K562 (cell line): ENCODE results near the gene KRAS. TPM values are rescaled to one million over a fixed set of nuclear protein-coding genes. Genes with fewer than 3 reads are reported as not detected.

Experiments used
- ATAC-seq: fragments of 200-7000 bp; cut with Tn5 transposase; 3 replicates; pipeline ENCODE4 v1.9.1; 2020; ENCODE audit warnings: moderate library complexity
- BruUV-seq: library from RNA; stranded (reverse); fragments of 400-500 nt; replicated peaks from 2 replicates; lab custom pipeline; 2021; lab: Mats Ljungman, UMichigan
- CTCF ChIA-PET: fragments of 300-600 bp; formaldehyde crosslinking; extraction: SDS; loops from one replicate; lab custom pipeline; 2021; ENCODE audit warnings: low intra/inter-chr PET ratio; lab: Yijun Ruan, JAX
- POLR2A ChIA-PET: fragments of 300-600, 350-650 bp; sonication (Branson Sonifier 250); formaldehyde crosslinking; extraction: SDS; loops from one replicate; lab custom pipeline; 2021; ENCODE audit warnings: antibody characterized with exemption, inconsistent platforms; lab: Yijun Ruan, JAX
- DNase-seq, 4 experiments: peaks; one replicate each; pipeline versions ENCODE4 v3.0.0 to v3.0.0-alpha.2; 2011 to 2018; ENCODE audit warnings: low spot score in 3 of 4, mixed read lengths in 3 of 4; ENCODE audit errors: extremely low read depth in 1 of 4
- FAIRE-seq: peaks from 2 replicates; lab custom pipeline; 2011; peaks lifted over from hg19 to GRCh38; lab: Jason Lieb, UNC
- H2AFZ ChIP-seq: 2 replicates; pipeline ENCODE4 v1.6.0; 2011; ENCODE audit warnings: low read depth, low read length, control low read depth, inconsistent platforms
- H3K27ac ChIP-seq: fragments of 200-600 bp; 3 replicates; pipeline ENCODE4 v1.8.0; 2011; ENCODE audit warnings: low read depth, mild to moderate bottlenecking, control low read depth, inconsistent platforms, low read length, moderate library complexity, mixed read lengths; ENCODE audit errors: extremely low read depth
- H3K27me3 ChIP-seq, 2 experiments: fragments of 300-600 bp in 1 of 2; 2 replicates in 1 of 2; 3 replicates in 1 of 2; pipeline versions ENCODE4 v1.6.0 to v1.8.0; 2011; ENCODE audit warnings: inconsistent platforms in 2 of 2, low read length in 2 of 2, mild to moderate bottlenecking in 1 of 2, mixed read lengths in 1 of 2, moderate library complexity in 1 of 2; ENCODE audit not compliant: control insufficient read depth in 2 of 2, insufficient read depth in 2 of 2
- H3K36me3 ChIP-seq: fragments of 300-600 bp; 3 replicates; pipeline ENCODE4 v1.8.0; 2011; ENCODE audit warnings: mild to moderate bottlenecking, low read length, inconsistent platforms; ENCODE audit not compliant: control insufficient read depth, insufficient read depth
- H3K4me1 ChIP-seq, 2 experiments: fragments of 200-600 bp in 1 of 2; replicated peaks in 1 of 2; 2 replicates in 1 of 2; 3 replicates in 1 of 2; pipeline versions ENCODE4 v1.5.1 to v1.8.0; 2011; ENCODE audit warnings: inconsistent platforms in 2 of 2, low read length in 2 of 2, mild to moderate bottlenecking in 1 of 2, mixed read lengths in 1 of 2, moderate library complexity in 1 of 2; ENCODE audit not compliant: control insufficient read depth in 2 of 2, insufficient read depth in 2 of 2
- H3K4me2 ChIP-seq: 2 replicates; pipeline ENCODE4 v1.6.1; 2011; ENCODE audit warnings: low read length, control low read depth, inconsistent platforms, mixed read lengths; ENCODE audit not compliant: insufficient read depth
- H3K4me3 ChIP-seq: fragments of 200-600 bp; sonication (generic), shearing (Covaris generic); 2 replicates; pipeline ENCODE4 v1.5.1; 2016; ENCODE audit warnings: control low read depth, inconsistent platforms
- H3K79me2 ChIP-seq: fragments of 200-600 bp; 3 replicates; pipeline ENCODE4 v1.8.0; 2011; ENCODE audit warnings: low read length, inconsistent platforms; ENCODE audit not compliant: control insufficient read depth, insufficient read depth
- H3K9ac ChIP-seq, 2 experiments: 2 replicates each; pipeline versions ENCODE4 v1.6.0 to v1.6.1; 2011; ENCODE audit warnings: low read depth in 2 of 2, low read length in 2 of 2, control low read depth in 1 of 2, inconsistent platforms in 1 of 2, mild to moderate bottlenecking in 1 of 2, mixed read lengths in 1 of 2; ENCODE audit not compliant: insufficient read depth in 1 of 2
- H3K9me1 ChIP-seq: one replicate; pipeline ENCODE4 v1.6.0; 2011; ENCODE audit warnings: inconsistent platforms, mild to moderate bottlenecking, low read length, moderate library complexity; ENCODE audit not compliant: control insufficient read depth, insufficient read depth
- H3K9me3 ChIP-seq: replicated peaks from 2 replicates; pipeline ENCODE4 v1.5.1; 2011; ENCODE audit warnings: low read depth, low read length, inconsistent platforms; ENCODE audit not compliant: control insufficient read depth, insufficient read depth
- H4K20me1 ChIP-seq: replicated peaks from 2 replicates; pipeline ENCODE4 v1.6.1; 2011; ENCODE audit warnings: low read length, inconsistent platforms, mixed read lengths; ENCODE audit not compliant: control insufficient read depth, insufficient read depth
- ATF7 ChIP-seq: fragments of 450-650 bp; IDR thresholded peaks from 2 replicates; pipeline ENCODE4 v1.7.1; 2014; ENCODE audit warnings: mild to moderate bottlenecking, moderate library complexity
- C11orf30 ChIP-seq: fragments of 450-650 bp; IDR thresholded peaks from 2 replicates; pipeline ENCODE4 v1.6.1; 2016; ENCODE audit warnings: low read depth, mild to moderate bottlenecking
- CCNT2 ChIP-seq: IDR thresholded peaks from 2 replicates; pipeline ENCODE4 v1.6.1; 2011; ENCODE audit warnings: borderline replicate concordance, low read depth, mild to moderate bottlenecking, moderate library complexity, mixed read lengths, low read length; ENCODE audit not compliant: insufficient read length; ENCODE audit errors: extremely low read depth
- E2F3 ChIP-seq: fragments of 250-450 bp; sonication (Bioruptor Pico); IDR thresholded peaks from 2 replicates; pipeline ENCODE4 v1.4.0; 2020; ENCODE audit warnings: mild to moderate bottlenecking
- ILK ChIP-seq: fragments of 450-650 bp; IDR thresholded peaks from 2 replicates; pipeline ENCODE4 v1.6.1; 2016; ENCODE audit warnings: missing genetic modification characterization, low read depth, mild to moderate bottlenecking, missing compliant biosample characterization, moderate library complexity, borderline replicate concordance
- MYNN ChIP-seq, 2 experiments: sonication (generic); formaldehyde crosslinking in 1 of 2; IDR thresholded peaks; 2 replicates each; pipeline versions ENCODE4 v1.5.0 to v1.6.1; 2016 to 2020; ENCODE audit warnings: antibody characterized with exemption in 1 of 2, missing genetic modification reagents in 1 of 2
- NRF1 ChIP-seq, 2 experiments: fragments of 450-650 bp; IDR thresholded peaks in 1 of 2; conservative IDR thresholded peaks in 1 of 2; 2 replicates each; pipeline ENCODE4 v1.6.1; 2014; ENCODE audit warnings: mild to moderate bottlenecking in 2 of 2
- ZNF121 ChIP-seq: sonication (generic); formaldehyde crosslinking; conservative IDR thresholded peaks from 2 replicates; pipeline ENCODE4 v1.8.0; 2022; ENCODE audit warnings: missing genetic modification reagents
- ZNF224 ChIP-seq: sonication (generic); formaldehyde crosslinking; IDR thresholded peaks from 2 replicates; pipeline ENCODE4 v1.8.0; 2022; ENCODE audit warnings: mild to moderate bottlenecking, missing genetic modification reagents
- ZNF282 ChIP-seq: sonication (generic); formaldehyde crosslinking; IDR thresholded peaks from 2 replicates; pipeline ENCODE4 v1.8.1; 2023; ENCODE audit warnings: missing genetic modification reagents
- ZNF316 ChIP-seq: fragments of 450-650 bp; IDR thresholded peaks from 2 replicates; pipeline ENCODE4 v1.6.1; 2016
- ZNF354B ChIP-seq: fragments of 250-450 bp; sonication (Bioruptor Pico); IDR thresholded peaks from 2 replicates; pipeline ENCODE4 v1.4.0; 2020
- ZNF589 ChIP-seq: fragments of 200-800 bp; sonication (Bioruptor generic); IDR thresholded peaks from 2 replicates; pipeline ENCODE4 v1.6.1; 2016; ENCODE audit warnings: low read depth, missing genetic modification characterization, missing compliant biosample characterization
- WGBS: fragments of 100-300 bp; shearing (Covaris generic); methylation state at CpG from one replicate; pipeline ENCODE4 v1.1.6; 2016; ENCODE audit warnings: low coverage, mixed read lengths; ENCODE audit not compliant: insufficient coverage; ENCODE audit errors: missing lambda C conversion rate; 5-methylcytosine and 5-hydroxymethylcytosine counted together
- in situ Hi-C: fragments of 300-500 bp; cut with MboI; formaldehyde crosslinking; loops from 4 replicates; pipeline ENCODE4 v1.15.0; 2018; ENCODE audit warnings: inconsistent platforms, mixed read lengths
- intact Hi-C: fragments of 100-400 bp; cut with micrococcal nuclease; formaldehyde crosslinking; loops from 2 replicates; pipeline ENCODE4 v1.14.2; 2022
- polyA plus RNA-seq, 8 experiments: library from polyadenylated mRNA; depleted of rRNA in 4 of 8; stranded (reverse) in 5 of 8; unstranded in 3 of 8; fragments of >200 nt; fragmentation: Nextera tagmentation in 2 of 8; fragmentation: Illumina TruSeq in 1 of 8; extraction: Ambion mirVana in 2 of 8; extraction: Trizol in 1 of 8; gene quantifications; 2 replicates each; pipeline versions ENCODE4 v1.2.1 to v1.2.3, GENCODE V29; 2011 to 2014; ENCODE audit warnings: inconsistent platforms in 1 of 8, missing spikeins in 1 of 8
- total RNA-seq, 7 experiments: library from RNA; depleted of rRNA in 6 of 7; stranded (reverse); fragments of >200 nt in 6 of 7; fragmentation: Illumina TruSeq in 2 of 7; extraction: Trizol in 2 of 7; gene quantifications; 2 replicates each; pipeline versions ENCODE4 v1.2.1 to v1.2.3, GENCODE V29; 2011 to 2021; ENCODE audit warnings: low replicate concordance in 1 of 7
- TF ChIP-seq, protein P1 (sequence below): sonication (generic); formaldehyde crosslinking; IDR thresholded peaks from 2 replicates; pipeline ENCODE4 v1.9.0; 2022; ENCODE audit warnings: mild to moderate bottlenecking, missing genetic modification reagents
- TF ChIP-seq, protein P2 (sequence below): fragments of 200-800 bp; sonication (Bioruptor generic); IDR thresholded peaks from 2 replicates; pipeline ENCODE4 v1.6.1; 2017; ENCODE audit warnings: missing genetic modification characterization, missing compliant biosample characterization
- TF ChIP-seq, protein P3 (sequence below): fragments of 250-450 bp; sonication (Bioruptor Pico); IDR thresholded peaks from 2 replicates; pipeline ENCODE4 v1.6.1; 2021; ENCODE audit warnings: mild to moderate bottlenecking
- TF ChIP-seq, protein P4 (sequence below): sonication (generic); formaldehyde crosslinking; IDR thresholded peaks from 2 replicates; pipeline ENCODE4 v1.8.0; 2022; ENCODE audit warnings: mild to moderate bottlenecking, missing genetic modification reagents, borderline replicate concordance

Gene KRAS
- total and polyA plus RNA-seq, 9 of the 15 experiments (the other 6 are each of a cell fraction or from before 2014, with no cell fraction given) = 7.2 to 21.2 (median 12.7) TPM

DNA sequence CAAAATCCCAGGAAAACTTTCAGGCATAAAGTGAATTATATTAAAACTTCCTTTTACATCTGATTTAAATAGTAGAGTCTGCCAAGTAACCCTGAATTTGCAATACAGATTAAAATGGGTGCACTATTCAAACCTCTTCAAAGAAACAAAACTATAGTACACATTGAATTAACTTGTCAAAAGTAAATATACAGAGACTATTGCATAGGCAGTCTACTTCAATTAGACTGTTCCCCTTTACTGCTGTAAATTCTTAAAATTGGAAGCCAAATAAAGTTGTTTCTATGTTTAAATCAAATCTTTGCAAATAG lies 7.1 kb downstream of the KRAS start (continued):
- TF ChIP-seq, protein P1, sequence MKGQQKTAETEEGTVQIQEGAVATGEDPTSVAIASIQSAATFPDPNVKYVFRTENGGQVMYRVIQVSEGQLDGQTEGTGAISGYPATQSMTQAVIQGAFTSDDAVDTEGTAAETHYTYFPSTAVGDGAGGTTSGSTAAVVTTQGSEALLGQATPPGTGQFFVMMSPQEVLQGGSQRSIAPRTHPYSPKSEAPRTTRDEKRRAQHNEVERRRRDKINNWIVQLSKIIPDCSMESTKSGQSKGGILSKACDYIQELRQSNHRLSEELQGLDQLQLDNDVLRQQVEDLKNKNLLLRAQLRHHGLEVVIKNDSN (CRISPR knock-in tag) = no peak
- TF ChIP-seq CCNT2 (no peak), ZNF224 (no peak)
- TF ChIP-seq, protein P2, sequence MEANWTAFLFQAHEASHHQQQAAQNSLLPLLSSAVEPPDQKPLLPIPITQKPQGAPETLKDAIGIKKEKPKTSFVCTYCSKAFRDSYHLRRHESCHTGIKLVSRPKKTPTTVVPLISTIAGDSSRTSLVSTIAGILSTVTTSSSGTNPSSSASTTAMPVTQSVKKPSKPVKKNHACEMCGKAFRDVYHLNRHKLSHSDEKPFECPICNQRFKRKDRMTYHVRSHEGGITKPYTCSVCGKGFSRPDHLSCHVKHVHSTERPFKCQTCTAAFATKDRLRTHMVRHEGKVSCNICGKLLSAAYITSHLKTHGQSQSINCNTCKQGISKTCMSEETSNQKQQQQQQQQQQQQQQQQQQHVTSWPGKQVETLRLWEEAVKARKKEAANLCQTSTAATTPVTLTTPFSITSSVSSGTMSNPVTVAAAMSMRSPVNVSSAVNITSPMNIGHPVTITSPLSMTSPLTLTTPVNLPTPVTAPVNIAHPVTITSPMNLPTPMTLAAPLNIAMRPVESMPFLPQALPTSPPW (CRISPR knock-in tag) = no peak

DNA sequence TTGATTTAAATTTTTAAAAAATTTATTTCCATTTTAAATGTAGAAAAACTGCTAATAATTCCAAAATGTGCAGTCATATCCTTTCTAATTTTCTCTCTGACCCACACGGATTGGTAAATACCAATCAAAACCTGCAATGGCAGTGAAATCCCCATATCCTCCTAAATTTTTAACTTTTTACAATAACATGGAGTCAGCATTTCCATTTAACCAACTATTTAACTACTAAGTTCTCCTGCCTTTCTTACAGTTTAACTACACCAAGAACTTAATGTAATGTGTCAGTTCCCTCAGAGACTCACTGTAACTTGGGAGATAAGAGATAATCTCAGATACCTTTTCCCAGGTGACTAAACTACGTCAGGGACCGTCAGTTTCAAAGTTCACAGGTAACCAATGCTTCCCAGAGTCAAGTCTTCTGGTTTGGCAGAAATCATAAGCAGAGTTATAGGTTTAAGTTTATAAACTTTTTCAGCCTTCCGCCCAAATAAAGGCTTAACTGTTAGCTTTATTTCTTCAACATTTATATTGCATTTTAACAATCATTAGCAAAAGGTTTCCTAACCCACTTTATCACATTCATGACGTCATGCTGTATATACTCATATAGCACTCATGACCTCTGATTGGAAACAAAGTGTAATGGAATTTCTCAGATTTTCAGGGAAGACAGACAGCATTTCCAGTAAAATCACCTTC lies 7.6 kb downstream of the KRAS start:
- no peak for FAIRE-seq
- Histone ChIP-seq H3K4me3 (no peak overlapping the region), H3K36me3 (peaks cover 24% of the 10 kb centered on the region; the same call in 1 of the 3 replicates), H3K4me1 (peaks cover 0 to 12% of the 10 kb centered on the region in 2 experiments; a peak in 3 of 5 replicates), H4K20me1 (no peaks in the 10 kb centered on the region), H3K4me2 (no peak overlapping the region), H3K27ac (no peak overlapping the region), H3K27me3 (no peaks in the 10 kb centered on the region), H3K9ac (no peak overlapping the region), H3K9me1 (no peaks in the 10 kb centered on the region), H3K9me3 (no peaks in the 10 kb centered on the region), H3K79me2 (peaks cover 25% of the 10 kb centered on the region), H2AFZ (no peak overlapping the region)
- 58% methylated on average over 5 of the region's 5 CpGs for WGBS
- ATAC-seq = no peak
- CTCF ChIA-PET = no interaction called here
- in situ Hi-C loops = no loop called here
- intact Hi-C loops = no loop called here
- POLR2A ChIA-PET = no interaction called here
- no peak for DNase-seq
- BruUV-seq = no TSS peak
- no peak for TF ChIP-seq ILK (tag)
- no peak for TF ChIP-seq ZNF589 (CRISPR knock-in tag)
- TF ChIP-seq ZNF316 = peak; percentile 69
- TF ChIP-seq ATF7 = peak; percentile 68; the same call in 1 of the 2 replicates
- peak; percentile 61 for TF ChIP-seq C11orf30
- TF ChIP-seq ZNF121 = no peak
- TF ChIP-seq ZNF282 (CRISPR knock-in tag) = no peak
- TF ChIP-seq, protein P3, sequence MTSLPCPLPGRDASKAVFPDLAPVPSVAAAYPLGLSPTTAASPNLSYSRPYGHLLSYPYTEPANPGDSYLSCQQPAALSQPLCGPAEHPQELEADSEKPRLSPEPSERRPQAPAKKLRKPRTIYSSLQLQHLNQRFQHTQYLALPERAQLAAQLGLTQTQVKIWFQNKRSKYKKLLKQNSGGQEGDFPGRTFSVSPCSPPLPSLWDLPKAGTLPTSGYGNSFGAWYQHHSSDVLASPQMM = no peak
- TF ChIP-seq NRF1 (conservative IDR thresholded peaks at IDR 0.05 in 1 of 2, IDR thresholded peaks at IDR 0.05 in 1 of 2) = no peak
- TF ChIP-seq MYNN (IDR thresholded peaks at IDR 0.05) = no peak
- no peak for TF ChIP-seq MYNN (CRISPR knock-in tag; IDR thresholded peaks at IDR 0.05)
- no peak for TF ChIP-seq ZNF354B (CRISPR knock-in tag)
- TF ChIP-seq E2F3 (CRISPR knock-in tag) = no peak
- TF ChIP-seq, protein P4, sequence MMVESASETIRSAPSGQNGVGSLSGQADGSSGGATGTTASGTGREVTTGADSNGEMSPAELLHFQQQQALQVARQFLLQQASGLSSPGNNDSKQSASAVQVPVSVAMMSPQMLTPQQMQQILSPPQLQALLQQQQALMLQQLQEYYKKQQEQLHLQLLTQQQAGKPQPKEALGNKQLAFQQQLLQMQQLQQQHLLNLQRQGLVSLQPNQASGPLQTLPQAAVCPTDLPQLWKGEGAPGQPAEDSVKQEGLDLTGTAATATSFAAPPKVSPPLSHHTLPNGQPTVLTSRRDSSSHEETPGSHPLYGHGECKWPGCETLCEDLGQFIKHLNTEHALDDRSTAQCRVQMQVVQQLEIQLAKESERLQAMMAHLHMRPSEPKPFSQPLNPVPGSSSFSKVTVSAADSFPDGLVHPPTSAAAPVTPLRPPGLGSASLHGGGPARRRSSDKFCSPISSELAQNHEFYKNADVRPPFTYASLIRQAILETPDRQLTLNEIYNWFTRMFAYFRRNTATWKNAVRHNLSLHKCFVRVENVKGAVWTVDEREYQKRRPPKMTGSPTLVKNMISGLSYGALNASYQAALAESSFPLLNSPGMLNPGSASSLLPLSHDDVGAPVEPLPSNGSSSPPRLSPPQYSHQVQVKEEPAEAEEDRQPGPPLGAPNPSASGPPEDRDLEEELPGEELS (CRISPR knock-in tag) = no peak
